ENCODE measurements around the gene TBX19.

GRCh38 chr1:168330285-168330684, 49.6 kb downstream of the TBX19 start:
- TF ChIP-seq RAD21 (IDR thresholded peaks at IDR 0.05; ENCODE audit: low read length) (no peak), BHLHE40 (IDR thresholded peaks at IDR 0.05; ENCODE audit: low read depth, low read length) (no peak)
- TF ChIP-seq, protein P1, sequence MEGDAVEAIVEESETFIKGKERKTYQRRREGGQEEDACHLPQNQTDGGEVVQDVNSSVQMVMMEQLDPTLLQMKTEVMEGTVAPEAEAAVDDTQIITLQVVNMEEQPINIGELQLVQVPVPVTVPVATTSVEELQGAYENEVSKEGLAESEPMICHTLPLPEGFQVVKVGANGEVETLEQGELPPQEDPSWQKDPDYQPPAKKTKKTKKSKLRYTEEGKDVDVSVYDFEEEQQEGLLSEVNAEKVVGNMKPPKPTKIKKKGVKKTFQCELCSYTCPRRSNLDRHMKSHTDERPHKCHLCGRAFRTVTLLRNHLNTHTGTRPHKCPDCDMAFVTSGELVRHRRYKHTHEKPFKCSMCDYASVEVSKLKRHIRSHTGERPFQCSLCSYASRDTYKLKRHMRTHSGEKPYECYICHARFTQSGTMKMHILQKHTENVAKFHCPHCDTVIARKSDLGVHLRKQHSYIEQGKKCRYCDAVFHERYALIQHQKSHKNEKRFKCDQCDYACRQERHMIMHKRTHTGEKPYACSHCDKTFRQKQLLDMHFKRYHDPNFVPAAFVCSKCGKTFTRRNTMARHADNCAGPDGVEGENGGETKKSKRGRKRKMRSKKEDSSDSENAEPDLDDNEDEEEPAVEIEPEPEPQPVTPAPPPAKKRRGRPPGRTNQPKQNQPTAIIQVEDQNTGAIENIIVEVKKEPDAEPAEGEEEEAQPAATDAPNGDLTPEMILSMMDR (conservative IDR thresholded peaks at IDR 0.05; ENCODE audit: low read depth, low read length) = no peak
